GM23338 (cell line): ENCODE results near the gene BAG3. TPM values are rescaled to one million over a fixed set of nuclear protein-coding genes. Genes with fewer than 3 reads are reported as not detected.
A peak's percentile ranks its signal among the peaks of the same experiment; 100 is the strongest.

Experiments used
- ATAC-seq: fragments of 200-7000 bp; cut with Tn5 transposase; 3 replicates; pipeline ENCODE4 v1.9.1; 2020
- DNase-seq: peaks from one replicate; pipeline ENCODE4 v3.0.0-alpha.2; 2015; ENCODE audit warnings: low spot score
- H2AFZ ChIP-seq: fragments of 200-600 bp; sonication (generic); 2 replicates; pipeline ENCODE4 v1.8.0; 2016; ENCODE audit warnings: antibody characterized with exemption, mild to moderate bottlenecking, moderate library complexity
- H3F3A ChIP-seq: fragments of 200-600 bp; sonication (generic); replicated peaks from 2 replicates; pipeline ENCODE4 v1.8.0; 2017; ENCODE audit warnings: antibody characterized with exemption, mixed run types, low read depth
- H3K27ac ChIP-seq: fragments of 200-600 bp; sonication (generic); 2 replicates; pipeline ENCODE4 v1.6.1; 2016; ENCODE audit warnings: low read depth
- H3K27me3 ChIP-seq: fragments of 200-600 bp; sonication (generic); 2 replicates; pipeline ENCODE4 v1.8.0; 2016; ENCODE audit warnings: mild to moderate bottlenecking, mixed run types, moderate library complexity; ENCODE audit not compliant: insufficient read depth
- H3K36me3 ChIP-seq: fragments of 200-600 bp; sonication (generic); 2 replicates; pipeline ENCODE4 v1.8.0; 2016; ENCODE audit warnings: mild to moderate bottlenecking; ENCODE audit not compliant: insufficient read depth
- H3K4me1 ChIP-seq: fragments of 200-600 bp; sonication (generic); 2 replicates; pipeline ENCODE4 v1.8.0; 2016; ENCODE audit warnings: mild to moderate bottlenecking, moderate library complexity; ENCODE audit not compliant: insufficient read depth
- H3K4me2 ChIP-seq: fragments of 200-600 bp; sonication (generic); 2 replicates; pipeline ENCODE4 v1.7.1; 2017; ENCODE audit warnings: mixed run types
- H3K4me3 ChIP-seq: fragments of 200-600 bp; sonication (generic); 2 replicates; pipeline ENCODE4 v1.6.1; 2016; ENCODE audit warnings: mixed run types
- H3K79me2 ChIP-seq: fragments of 200-600 bp; sonication (generic); replicated peaks from 2 replicates; pipeline ENCODE4 v1.8.0; 2017; ENCODE audit warnings: mild to moderate bottlenecking; ENCODE audit not compliant: insufficient read depth
- H3K9me2 ChIP-seq: fragments of 200-600 bp; sonication (generic); 2 replicates; pipeline ENCODE4 v1.8.0; 2017; ENCODE audit not compliant: insufficient read depth
- H4K20me1 ChIP-seq: fragments of 200-600 bp; sonication (generic); replicated peaks from 2 replicates; pipeline ENCODE4 v1.8.0; 2017; ENCODE audit warnings: mild to moderate bottlenecking; ENCODE audit not compliant: insufficient read depth
- H3K27ac Mint-ChIP-seq: 2 replicates; pipeline ENCODE4 v1.8.0; 2020; ENCODE audit warnings: inconsistent platforms, mild to moderate bottlenecking, moderate library complexity, mixed read lengths
- H3K27me3 Mint-ChIP-seq: 3 replicates; pipeline ENCODE4 v1.8.0; 2022; ENCODE audit warnings: low read depth, mild to moderate bottlenecking, moderate library complexity, mixed read lengths, inconsistent platforms; ENCODE audit not compliant: insufficient read depth, poor library complexity
- H3K36me3 Mint-ChIP-seq: 3 replicates; pipeline ENCODE4 v1.8.0; 2021; ENCODE audit warnings: low read depth, mild to moderate bottlenecking, inconsistent platforms, moderate library complexity, mixed read lengths
- H3K4me1 Mint-ChIP-seq: 3 replicates; pipeline ENCODE4 v1.8.0; 2020; ENCODE audit warnings: mild to moderate bottlenecking, inconsistent platforms, mixed read lengths
- H3K4me3 Mint-ChIP-seq: 3 replicates; pipeline ENCODE4 v1.8.0; 2021; ENCODE audit warnings: moderate library complexity, mild to moderate bottlenecking, inconsistent platforms, mixed read lengths
- H3K9me3 Mint-ChIP-seq: 3 replicates; pipeline ENCODE4 v1.8.0; 2020; ENCODE audit warnings: moderate library complexity, mild to moderate bottlenecking, inconsistent platforms, mixed read lengths
- CREB1 ChIP-seq: fragments of 250-450 bp; sonication (Bioruptor Pico); IDR thresholded peaks from 2 replicates; pipeline ENCODE4 v1.5.0; 2020; ENCODE audit warnings: low read depth, mild to moderate bottlenecking, moderate library complexity
- REST ChIP-seq: IDR thresholded peaks from one replicate; pipeline ENCODE4 v1.6.1; 2018; ENCODE audit warnings: antibody characterized with exemption; ENCODE audit not compliant: unreplicated experiment
- ZNF331 ChIP-seq: fragments of 250-450 bp; sonication (Bioruptor Pico); IDR thresholded peaks from 2 replicates; pipeline ENCODE4 v1.5.0; 2020; ENCODE audit warnings: low read depth, mild to moderate bottlenecking, moderate library complexity
- ZNF462 ChIP-seq: fragments of 250-450 bp; sonication (Bioruptor Pico); IDR thresholded peaks from 2 replicates; pipeline ENCODE4 v1.5.0; 2020; ENCODE audit warnings: mild to moderate bottlenecking, moderate library complexity
- polyA plus RNA-seq: library from polyadenylated mRNA; unstranded; fragments of >200 nt; fragmentation: Nextera tagmentation; extraction: Ambion mirVana; gene quantifications from 2 replicates; pipeline ENCODE4 v1.2.1, GENCODE V29; 2016
- total RNA-seq: library from RNA; depleted of rRNA; stranded (reverse); fragments of >200 nt; shearing (Covaris generic); gene quantifications from 2 replicates; pipeline ENCODE4 v1.2.3, GENCODE V29; 2014
- TF ChIP-seq, protein P1 (sequence below), 2 experiments: fragments of 200-600 bp in 1 of 2; sonication (generic) in 1 of 2; conservative IDR thresholded peaks; 2 replicates each; pipeline versions ENCODE4 v1.5.1 to v1.6.1; 2016 to 2017; ENCODE audit warnings: antibody characterized with exemption in 2 of 2, low read depth in 2 of 2, mild to moderate bottlenecking in 2 of 2, moderate library complexity in 1 of 2
- TF ChIP-seq, protein P2 (sequence below): IDR thresholded peaks from 2 replicates; pipeline ENCODE4 v1.6.1; 2016; ENCODE audit warnings: antibody characterized with exemption

The BAG3 gene
- total and polyA plus RNA-seq, 2 experiments from 2014 or later, result 8.2 to 8.4 TPM

GRCh38 chr10:119700321-119700954, 49.3 kb downstream of the BAG3 start (continued):
- TF ChIP-seq REST (no peak), CREB1 (CRISPR knock-in tag) (no peak)

- Histone ChIP-seq H3F3A (no peaks in the 10 kb centered on the region), H3K79me2 (no peaks in the 10 kb centered on the region), H3K27me3 (no peaks in the 10 kb centered on the region), H3K4me1 (peaks cover 9% of the 10 kb centered on the region), H4K20me1 (no peaks in the 10 kb centered on the region), H3K9me2 (0 out of 2 replicates have a peak, but pooled peaks cover 5% of the 10 kb centered on the region), H2AFZ (peak overlapping the region; percentile 70), H3K27ac (no peak overlapping the region), H3K4me3 (no peak overlapping the region), H3K4me2 (0 out of 2 replicates have a peak overlapping the region, but pooled peaks have one; percentile 21), H3K36me3 (no peaks in the 10 kb centered on the region; the same call in 1 of the 2 replicates)
- H3K4me3 Mint-ChIP-seq, result no peak overlapping the region
- H3K27me3 Mint-ChIP-seq, result peaks cover 3% of the 10 kb centered on the region
- ATAC-seq (peak; percentile 80), DNase-seq (peak; percentile 20)
- H3K27ac Mint-ChIP-seq, result no peak overlapping the region
- H3K9me3 Mint-ChIP-seq, result peaks cover 13% of the 10 kb centered on the region
- H3K4me1 Mint-ChIP-seq, result peaks cover 15% of the 10 kb centered on the region
- H3K36me3 Mint-ChIP-seq, result peaks cover 5% of the 10 kb centered on the region
- TF ChIP-seq ZNF462 (CRISPR knock-in tag), result no peak
- no peak for TF ChIP-seq ZNF331
- TF ChIP-seq, protein P1, sequence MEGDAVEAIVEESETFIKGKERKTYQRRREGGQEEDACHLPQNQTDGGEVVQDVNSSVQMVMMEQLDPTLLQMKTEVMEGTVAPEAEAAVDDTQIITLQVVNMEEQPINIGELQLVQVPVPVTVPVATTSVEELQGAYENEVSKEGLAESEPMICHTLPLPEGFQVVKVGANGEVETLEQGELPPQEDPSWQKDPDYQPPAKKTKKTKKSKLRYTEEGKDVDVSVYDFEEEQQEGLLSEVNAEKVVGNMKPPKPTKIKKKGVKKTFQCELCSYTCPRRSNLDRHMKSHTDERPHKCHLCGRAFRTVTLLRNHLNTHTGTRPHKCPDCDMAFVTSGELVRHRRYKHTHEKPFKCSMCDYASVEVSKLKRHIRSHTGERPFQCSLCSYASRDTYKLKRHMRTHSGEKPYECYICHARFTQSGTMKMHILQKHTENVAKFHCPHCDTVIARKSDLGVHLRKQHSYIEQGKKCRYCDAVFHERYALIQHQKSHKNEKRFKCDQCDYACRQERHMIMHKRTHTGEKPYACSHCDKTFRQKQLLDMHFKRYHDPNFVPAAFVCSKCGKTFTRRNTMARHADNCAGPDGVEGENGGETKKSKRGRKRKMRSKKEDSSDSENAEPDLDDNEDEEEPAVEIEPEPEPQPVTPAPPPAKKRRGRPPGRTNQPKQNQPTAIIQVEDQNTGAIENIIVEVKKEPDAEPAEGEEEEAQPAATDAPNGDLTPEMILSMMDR (conservative IDR thresholded peaks at IDR 0.05; ENCODE audit: low read depth in 2 of 2), result no peak
- TF ChIP-seq, protein P2, sequence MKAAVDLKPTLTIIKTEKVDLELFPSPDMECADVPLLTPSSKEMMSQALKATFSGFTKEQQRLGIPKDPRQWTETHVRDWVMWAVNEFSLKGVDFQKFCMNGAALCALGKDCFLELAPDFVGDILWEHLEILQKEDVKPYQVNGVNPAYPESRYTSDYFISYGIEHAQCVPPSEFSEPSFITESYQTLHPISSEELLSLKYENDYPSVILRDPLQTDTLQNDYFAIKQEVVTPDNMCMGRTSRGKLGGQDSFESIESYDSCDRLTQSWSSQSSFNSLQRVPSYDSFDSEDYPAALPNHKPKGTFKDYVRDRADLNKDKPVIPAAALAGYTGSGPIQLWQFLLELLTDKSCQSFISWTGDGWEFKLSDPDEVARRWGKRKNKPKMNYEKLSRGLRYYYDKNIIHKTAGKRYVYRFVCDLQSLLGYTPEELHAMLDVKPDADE, result no peak
- no peak for TF ChIP-seq CREB1 (CRISPR knock-in tag)
- no peak for TF ChIP-seq REST
These were observed 50.7 kb downstream of the BAG3 start for GRCh38 chr10:119701861-119702260.
